Activated T-cell treated with anti-CD3 and anti-CD28 coated beads, Interleukin-2, amount 50 U/mL, for 4 hours (primary cell): ENCODE measurements around the gene AMBRA1. TPM values are rescaled to one million over a fixed set of nuclear protein-coding genes. Genes with fewer than 3 reads are reported as not detected.

Source experiments
- total RNA-seq, 3 donors: library from RNA; stranded (reverse); gene quantifications; one replicate each; pipeline ENCODE4 v1.2.1, GENCODE V29; 2021

Gene AMBRA1
- total RNA-seq, 3 donors from 2014 or later = 30.7 to 36.1 (median 31.7) TPM

Other genes with a start within 250 kb of the AMBRA1 start
- gene DGKZ, start 246.6 kb downstream of the AMBRA1 start, total RNA-seq = 100 to 1,000 TPM; 112 to 122 (median 118) TPM
- 1 to 10 TPM; 2.1 to 3.0 (median 2.9) TPM for gene MDK, start 212.4 kb downstream of the AMBRA1 start, total RNA-seq
- under 1 TPM; 0.13 to 0.52 (median 0.25) TPM for gene CHRM4, start 202.2 kb downstream of the AMBRA1 start, total RNA-seq
- 1 to 10 TPM; 5.5 to 8.1 (median 5.7) TPM for gene HARBI1, start 23.2 kb upstream of the AMBRA1 start, total RNA-seq
- 10 to 100 TPM; 47.4 to 54.8 (median 53.1) TPM for gene ATG13, start 23.5 kb upstream of the AMBRA1 start, total RNA-seq
- 10 to 100 TPM; 52.9 to 63.8 (median 53.4) TPM for gene ARHGAP1, start 106.6 kb upstream of the AMBRA1 start, total RNA-seq
- gene ZNF408, start 107.0 kb upstream of the AMBRA1 start, total RNA-seq = 10 to 100 TPM; 14.2 to 16.9 (median 14.8) TPM
- gene F2, start 125.2 kb upstream of the AMBRA1 start, total RNA-seq = under 1 TPM; 0.40 to 0.81 (median 0.41) TPM